ENCODE results near the gene ZNF709.

DNA sequence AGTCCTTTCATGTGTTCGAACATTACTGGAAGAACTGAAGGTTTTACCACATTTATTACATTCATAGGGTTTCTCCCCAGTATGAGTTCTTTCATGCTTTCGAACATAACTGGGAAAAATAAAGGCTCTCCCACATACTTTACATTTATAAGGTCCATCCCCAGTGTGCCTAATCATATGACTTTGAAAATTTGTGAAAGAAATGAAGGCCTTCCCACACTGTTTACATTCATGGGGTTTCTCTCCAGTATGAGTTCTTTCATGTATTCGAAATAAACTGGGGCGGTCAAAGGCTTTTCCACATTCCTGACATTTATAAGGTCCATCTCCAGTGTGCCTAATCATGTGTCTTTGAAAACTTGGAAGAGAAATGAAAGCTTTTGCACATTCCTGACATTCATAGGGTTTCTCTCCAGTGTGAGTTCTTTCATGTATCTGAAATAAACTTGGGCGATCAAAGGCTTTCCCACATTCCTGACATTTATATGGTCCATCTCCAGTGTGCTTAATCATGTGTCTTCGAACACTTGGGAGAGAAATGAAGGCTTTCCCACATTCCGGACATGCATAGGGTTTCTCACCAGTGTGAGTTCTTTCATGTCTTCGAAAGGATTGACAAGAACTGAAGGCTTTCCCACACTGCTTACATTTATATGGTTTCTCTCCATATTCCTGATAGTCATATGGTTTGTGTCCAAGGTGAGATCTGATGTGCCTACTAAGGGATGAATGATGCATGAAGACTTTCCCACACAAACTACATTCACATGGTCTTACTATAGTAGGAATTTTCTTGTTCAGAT is 42.6 kb upstream of the ZNF709 start:
- TF ChIP-seq, protein P1, sequence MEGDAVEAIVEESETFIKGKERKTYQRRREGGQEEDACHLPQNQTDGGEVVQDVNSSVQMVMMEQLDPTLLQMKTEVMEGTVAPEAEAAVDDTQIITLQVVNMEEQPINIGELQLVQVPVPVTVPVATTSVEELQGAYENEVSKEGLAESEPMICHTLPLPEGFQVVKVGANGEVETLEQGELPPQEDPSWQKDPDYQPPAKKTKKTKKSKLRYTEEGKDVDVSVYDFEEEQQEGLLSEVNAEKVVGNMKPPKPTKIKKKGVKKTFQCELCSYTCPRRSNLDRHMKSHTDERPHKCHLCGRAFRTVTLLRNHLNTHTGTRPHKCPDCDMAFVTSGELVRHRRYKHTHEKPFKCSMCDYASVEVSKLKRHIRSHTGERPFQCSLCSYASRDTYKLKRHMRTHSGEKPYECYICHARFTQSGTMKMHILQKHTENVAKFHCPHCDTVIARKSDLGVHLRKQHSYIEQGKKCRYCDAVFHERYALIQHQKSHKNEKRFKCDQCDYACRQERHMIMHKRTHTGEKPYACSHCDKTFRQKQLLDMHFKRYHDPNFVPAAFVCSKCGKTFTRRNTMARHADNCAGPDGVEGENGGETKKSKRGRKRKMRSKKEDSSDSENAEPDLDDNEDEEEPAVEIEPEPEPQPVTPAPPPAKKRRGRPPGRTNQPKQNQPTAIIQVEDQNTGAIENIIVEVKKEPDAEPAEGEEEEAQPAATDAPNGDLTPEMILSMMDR (conservative IDR thresholded peaks at IDR 0.05; ENCODE audit: low read depth, low read length): no peak
- no peak for TF ChIP-seq POLR2A (IDR thresholded peaks at IDR 0.05; ENCODE audit: low read depth, low read length)
- TF ChIP-seq SMC3 (IDR thresholded peaks at IDR 0.05; ENCODE audit: low read depth, low read length): no peak
